GM06990 (cell line): ENCODE measurements around the gene ATAD3B.
"Not testable (repeated sequence)": the region's sequence is repeated elsewhere in the genome, so short reads cannot be mapped to it uniquely, and the experiment has no call there.

ENCODE experiments used
- DNase-seq: peaks from one replicate; pipeline ENCODE4 v3.0.0-alpha.2; 2011; ENCODE audit not compliant: insufficient read length; ENCODE audit errors: extremely low read depth
- H3K27me3 ChIP-seq: replicated peaks from 2 replicates; pipeline ENCODE4 v1.6.0; 2011; ENCODE audit warnings: low read length; ENCODE audit not compliant: control insufficient read depth, insufficient read depth
- H3K36me3 ChIP-seq: 2 replicates; pipeline ENCODE4 v1.5.1; 2011; ENCODE audit warnings: low read length; ENCODE audit not compliant: control insufficient read depth, insufficient read depth
- H3K4me3 ChIP-seq: replicated peaks from 2 replicates; pipeline ENCODE4 v1.5.1; 2011; ENCODE audit warnings: low read depth, mild to moderate bottlenecking, control low read depth, low read length
- CTCF ChIP-seq: IDR thresholded peaks from 2 replicates; pipeline ENCODE4 v1.5.1; 2011; ENCODE audit warnings: low read length, control low read depth, mild to moderate bottlenecking, inconsistent platforms; ENCODE audit not compliant: insufficient read depth, poor library complexity, severe bottlenecking

ATAD3B gene

GRCh38 chr1:1521331-1521730, 49.8 kb downstream of the ATAD3B start:
- peaks cover 19% of the 10 kb centered on the region for H3K36me3 ChIP-seq
- no peak for DNase-seq
- no peak overlapping the region for H3K4me3 ChIP-seq
- no peaks in the 10 kb centered on the region for H3K27me3 ChIP-seq
- TF ChIP-seq CTCF, result no peak

- not testable (repeated sequence) for H3K4me3 ChIP-seq, DNase-seq
- peaks cover 19% of the 10 kb centered on the region for H3K36me3 ChIP-seq
These were observed 51.0 kb downstream of the ATAD3B start for GRCh38 chr1:1522536-1522935.

GRCh38 chr1:1523226-1523625, 51.7 kb downstream of the ATAD3B start:
- DNase-seq, H3K27me3 ChIP-seq, H3K4me3 ChIP-seq: not testable (repeated sequence)
- peaks cover 15% of the 10 kb centered on the region for H3K36me3 ChIP-seq

More at GRCh38 chr1:1522536-1522935, 51.0 kb downstream of the ATAD3B start:
- H3K27me3 ChIP-seq, result not testable (repeated sequence)

GRCh38 chr1:1523651-1524050, 52.1 kb downstream of the ATAD3B start:
- H3K4me3 ChIP-seq, H3K27me3 ChIP-seq, DNase-seq: not testable (repeated sequence)
- peaks cover 16% of the 10 kb centered on the region for H3K36me3 ChIP-seq

- not testable (repeated sequence) for H3K4me3 ChIP-seq, DNase-seq, H3K27me3 ChIP-seq
- peaks cover 25% of the 10 kb centered on the region for H3K36me3 ChIP-seq
These were observed 53.3 kb downstream of the ATAD3B start for GRCh38 chr1:1524750-1525383.

GRCh38 chr1:1526476-1526875, 54.9 kb downstream of the ATAD3B start:
- not testable (repeated sequence) for H3K4me3 ChIP-seq, DNase-seq, H3K27me3 ChIP-seq
- peaks cover 21% of the 10 kb centered on the region for H3K36me3 ChIP-seq

GRCh38 chr1:1527092-1527816, 55.7 kb downstream of the ATAD3B start:
- no peak for TF ChIP-seq CTCF
- peaks cover 21% of the 10 kb centered on the region for H3K36me3 ChIP-seq
- no peak overlapping the region for H3K4me3 ChIP-seq
- H3K27me3 ChIP-seq, result no peaks in the 10 kb centered on the region
- no peak for DNase-seq

GRCh38 chr1:1528301-1529267, 57.0 kb downstream of the ATAD3B start:
- no peak for TF ChIP-seq CTCF
- no peak overlapping the region for H3K4me3 ChIP-seq
- DNase-seq, result no peak
- H3K27me3 ChIP-seq, result no peaks in the 10 kb centered on the region
- peaks cover 19% of the 10 kb centered on the region for H3K36me3 ChIP-seq
